ENCODE measurements around the gene CCDC167. TPM values are rescaled to one million over a fixed set of nuclear protein-coding genes. Genes with fewer than 3 reads are reported as not detected.

The CCDC167 gene
- total and polyA plus RNA-seq, 4 donors = 16.6 to 57.2 (median 51.1) TPM

DNA sequence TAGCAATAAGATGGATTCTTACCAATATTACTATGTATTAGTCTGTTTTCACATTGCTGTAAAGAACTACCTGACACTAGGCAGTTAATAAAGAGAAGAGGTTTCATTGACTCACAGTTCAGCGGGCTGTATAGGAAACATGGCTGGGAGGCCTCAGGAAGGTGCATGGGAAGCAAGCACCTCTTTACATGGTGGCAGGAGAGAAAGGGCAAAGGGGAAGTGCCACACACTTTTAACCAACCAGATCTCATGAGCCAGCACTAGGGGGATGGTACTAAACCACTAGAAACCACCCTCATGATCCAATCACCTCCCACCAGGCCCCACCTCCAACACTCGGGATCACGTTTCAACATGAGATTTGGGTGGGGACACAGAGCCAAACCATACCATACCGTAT lies 40.7 kb upstream of the CCDC167 start:
- Histone ChIP-seq H3K4me3 (ENCODE audit: low read depth, low read length) (no peak overlapping the region), H3K36me3 (ENCODE audit: control insufficient read depth, insufficient read depth, low read length) (no peaks in the 10 kb centered on the region), H3K4me1 (ENCODE audit: control insufficient read depth, insufficient read depth, low read length) (peaks cover 36% of the 10 kb centered on the region), H3K27ac (ENCODE audit: low read depth, low read length) (no peak overlapping the region), H3K9me3 (ENCODE audit: control insufficient read depth, insufficient read depth, low read length) (no peaks in the 10 kb centered on the region), H3K27me3 (ENCODE audit: control insufficient read depth, insufficient read depth, low read length) (peaks cover 25% of the 10 kb centered on the region)
- WGBS (ENCODE audit: insufficient coverage) = no CpG with 5 or more reads among the region's 4 CpGs
- no peak for DNase-seq (ENCODE audit: low read depth in 4 of 6, low spot score in 6 of 6)

- Histone ChIP-seq H3K27ac (ENCODE audit: low read depth, low read length) (no peak overlapping the region), H3K27me3 (ENCODE audit: control insufficient read depth, insufficient read depth, low read length) (peaks cover 29% of the 10 kb centered on the region), H3K9me3 (ENCODE audit: control insufficient read depth, insufficient read depth, low read length) (no peaks in the 10 kb centered on the region), H3K4me1 (ENCODE audit: control insufficient read depth, insufficient read depth, low read length) (peaks cover 40% of the 10 kb centered on the region), H3K36me3 (ENCODE audit: control insufficient read depth, insufficient read depth, low read length) (no peaks in the 10 kb centered on the region), H3K4me3 (ENCODE audit: low read depth, low read length) (no peak overlapping the region)
- WGBS (ENCODE audit: insufficient coverage) = no CpG with 5 or more reads among the region's 4 CpGs
- no peak for DNase-seq (ENCODE audit: low read depth in 4 of 6, low spot score in 6 of 6)
Measured at GRCh38 chr6:37540029-37540352, 40.3 kb upstream of the CCDC167 start.

DNA sequence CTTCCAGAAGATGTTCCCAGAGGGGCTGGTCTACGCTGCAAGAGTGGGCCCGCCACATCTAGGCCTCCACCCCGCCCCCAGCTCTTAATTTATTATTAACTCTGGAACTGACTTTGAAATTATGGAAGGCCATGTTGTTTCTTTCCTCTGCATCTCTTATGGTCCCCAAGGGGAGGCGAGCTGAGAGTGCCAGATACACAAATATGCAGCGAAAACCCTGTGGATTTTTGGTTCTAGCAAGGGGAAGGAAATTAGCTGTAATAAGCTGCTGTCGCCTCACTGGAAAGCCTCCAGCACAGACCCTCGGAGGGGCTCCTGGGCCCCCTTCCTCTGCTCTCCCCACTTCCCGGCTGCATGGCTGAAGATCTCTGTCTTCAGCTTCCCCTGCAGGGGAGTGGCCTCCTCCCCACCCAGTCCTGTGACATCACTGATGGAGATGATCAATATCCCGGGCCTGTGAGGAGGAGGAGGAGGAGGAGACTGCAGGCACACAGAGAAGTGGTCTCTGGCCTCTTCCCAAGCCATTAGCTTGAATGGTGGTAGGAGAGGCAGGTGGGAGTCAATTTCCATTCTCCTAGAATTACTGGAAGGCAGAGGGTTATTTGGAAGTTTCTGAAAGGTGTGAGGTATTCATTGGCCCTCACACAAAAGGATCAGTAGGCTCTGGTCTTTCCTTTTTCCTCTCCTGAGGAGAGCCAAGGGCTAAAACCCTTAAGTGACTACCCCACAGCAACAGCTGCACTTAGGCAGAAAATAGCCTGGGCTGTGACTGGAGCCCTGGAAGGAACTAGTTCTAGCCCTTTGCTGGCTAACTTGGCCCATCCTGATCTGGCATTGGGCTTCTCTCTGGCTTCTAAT lies 39.7 kb upstream of the CCDC167 start:
- Histone ChIP-seq H3K4me3 (ENCODE audit: low read depth, low read length) (no peak overlapping the region), H3K27ac (ENCODE audit: low read depth, low read length) (no peak overlapping the region), H3K36me3 (ENCODE audit: control insufficient read depth, insufficient read depth, low read length) (no peaks in the 10 kb centered on the region), H3K27me3 (ENCODE audit: control insufficient read depth, insufficient read depth, low read length) (peaks cover 30% of the 10 kb centered on the region), H3K9me3 (ENCODE audit: control insufficient read depth, insufficient read depth, low read length) (no peaks in the 10 kb centered on the region), H3K4me1 (ENCODE audit: control insufficient read depth, insufficient read depth, low read length) (peaks cover 40% of the 10 kb centered on the region)
- DNase-seq (ENCODE audit: low read depth in 4 of 6, low spot score in 6 of 6) = peak in 1 of 6 donors; percentile 81
- WGBS (ENCODE audit: insufficient coverage) = 35% methylated on average over 3 of the region's 9 CpGs

- H3K4me3 ChIP-seq (ENCODE audit: low read depth, low read length) = no peak overlapping the region
- H3K27ac ChIP-seq (ENCODE audit: low read depth, low read length) = no peak overlapping the region
- DNase-seq (ENCODE audit: low read depth in 4 of 6, low spot score in 6 of 6) = no peak
- 78% methylated on average over 6 of the region's 6 CpGs for WGBS (ENCODE audit: insufficient coverage)
- H3K4me1 ChIP-seq (ENCODE audit: control insufficient read depth, insufficient read depth, low read length) = peaks cover 40% of the 10 kb centered on the region
- no peaks in the 10 kb centered on the region for H3K36me3 ChIP-seq (ENCODE audit: control insufficient read depth, insufficient read depth, low read length)
- peaks cover 39% of the 10 kb centered on the region for H3K27me3 ChIP-seq (ENCODE audit: control insufficient read depth, insufficient read depth, low read length)
- no peaks in the 10 kb centered on the region for H3K9me3 ChIP-seq (ENCODE audit: control insufficient read depth, insufficient read depth, low read length)
Measured at GRCh38 chr6:37538107-37538506, 38.4 kb upstream of the CCDC167 start.

DNA sequence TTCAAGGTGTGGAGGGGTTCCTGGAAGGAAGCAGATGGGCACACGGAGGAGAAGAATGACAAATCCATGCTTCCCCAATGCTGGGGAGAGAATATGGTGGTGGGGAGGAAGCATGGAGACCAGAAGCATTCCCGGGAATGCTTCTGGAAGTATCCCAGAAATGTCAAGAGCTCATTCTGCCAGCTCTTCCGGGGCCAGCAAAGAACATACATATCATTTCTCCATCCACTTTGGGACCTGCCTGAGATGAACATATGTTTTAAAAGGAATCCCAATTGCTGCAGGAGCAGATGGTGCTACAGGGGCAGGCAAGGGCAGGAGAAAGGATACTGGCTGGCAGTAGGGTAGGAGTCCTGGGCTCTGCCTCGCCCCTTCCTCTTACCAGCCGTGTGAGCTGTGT lies 37.9 kb upstream of the CCDC167 start:
- Histone ChIP-seq H3K9me3 (ENCODE audit: control insufficient read depth, insufficient read depth, low read length) (no peaks in the 10 kb centered on the region), H3K27me3 (ENCODE audit: control insufficient read depth, insufficient read depth, low read length) (peaks cover 42% of the 10 kb centered on the region), H3K36me3 (ENCODE audit: control insufficient read depth, insufficient read depth, low read length) (no peaks in the 10 kb centered on the region), H3K4me3 (ENCODE audit: low read depth, low read length) (no peak overlapping the region), H3K4me1 (ENCODE audit: control insufficient read depth, insufficient read depth, low read length) (peaks cover 40% of the 10 kb centered on the region), H3K27ac (ENCODE audit: low read depth, low read length) (no peak overlapping the region)
- peak in 1 of 6 donors; percentile 62 for DNase-seq (ENCODE audit: low read depth in 4 of 6, low spot score in 6 of 6)
- WGBS (ENCODE audit: insufficient coverage) = 92% methylated on average over 2 of the region's 5 CpGs

DNA sequence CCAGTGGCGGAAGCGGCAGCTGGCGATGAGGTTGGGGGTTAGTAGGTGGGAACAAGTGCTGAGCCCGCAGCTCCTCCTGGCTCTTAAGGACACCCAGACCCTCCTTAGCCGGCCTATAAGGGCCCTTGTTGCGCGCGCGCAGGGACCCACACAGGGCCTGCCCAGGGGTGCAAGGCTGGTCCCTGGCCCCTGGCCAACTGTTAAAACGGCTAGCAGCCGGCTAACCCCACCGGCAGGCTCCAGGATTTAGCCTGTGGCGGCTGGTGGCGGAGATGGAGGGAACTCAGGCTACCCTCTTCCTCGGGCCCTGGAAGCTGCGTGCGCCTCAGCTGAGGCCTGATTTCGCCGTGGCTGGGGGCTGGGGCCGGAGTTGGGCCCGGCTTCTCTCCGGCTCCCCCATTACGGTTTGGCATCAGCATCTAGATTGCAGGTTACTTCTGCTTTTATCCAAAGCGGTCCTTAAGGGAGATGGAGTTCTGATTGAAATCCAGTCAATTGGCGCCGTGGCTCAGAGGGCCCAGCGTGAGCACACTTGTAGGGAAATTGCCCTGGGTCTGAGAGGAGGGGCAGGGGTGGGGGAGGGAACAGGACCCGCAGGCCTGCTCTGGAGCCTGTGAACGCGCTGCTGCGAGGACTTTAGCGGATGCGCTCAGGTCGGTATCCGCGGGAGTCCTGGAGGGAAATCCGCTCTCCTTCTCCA lies 36.9 kb upstream of the CCDC167 start:
- peak overlapping the region; percentile 27 for H3K4me3 ChIP-seq (ENCODE audit: low read depth, low read length)
- H3K36me3 ChIP-seq (ENCODE audit: control insufficient read depth, insufficient read depth, low read length) = no peaks in the 10 kb centered on the region
- no peaks in the 10 kb centered on the region for H3K9me3 ChIP-seq (ENCODE audit: control insufficient read depth, insufficient read depth, low read length)
- peaks cover 40% of the 10 kb centered on the region for H3K4me1 ChIP-seq (ENCODE audit: control insufficient read depth, insufficient read depth, low read length)
- whole genome bisulfite sequencing (ENCODE audit: insufficient coverage) = 25% methylated on average over 37 of the region's 37 CpGs
- no peak overlapping the region for H3K27ac ChIP-seq (ENCODE audit: low read depth, low read length)
- peak in 1 of 6 donors; percentile 68 for DNase-seq (ENCODE audit: low read depth in 4 of 6, low spot score in 6 of 6)
- H3K27me3 ChIP-seq (ENCODE audit: control insufficient read depth, insufficient read depth, low read length) = peaks cover 42% of the 10 kb centered on the region

DNA sequence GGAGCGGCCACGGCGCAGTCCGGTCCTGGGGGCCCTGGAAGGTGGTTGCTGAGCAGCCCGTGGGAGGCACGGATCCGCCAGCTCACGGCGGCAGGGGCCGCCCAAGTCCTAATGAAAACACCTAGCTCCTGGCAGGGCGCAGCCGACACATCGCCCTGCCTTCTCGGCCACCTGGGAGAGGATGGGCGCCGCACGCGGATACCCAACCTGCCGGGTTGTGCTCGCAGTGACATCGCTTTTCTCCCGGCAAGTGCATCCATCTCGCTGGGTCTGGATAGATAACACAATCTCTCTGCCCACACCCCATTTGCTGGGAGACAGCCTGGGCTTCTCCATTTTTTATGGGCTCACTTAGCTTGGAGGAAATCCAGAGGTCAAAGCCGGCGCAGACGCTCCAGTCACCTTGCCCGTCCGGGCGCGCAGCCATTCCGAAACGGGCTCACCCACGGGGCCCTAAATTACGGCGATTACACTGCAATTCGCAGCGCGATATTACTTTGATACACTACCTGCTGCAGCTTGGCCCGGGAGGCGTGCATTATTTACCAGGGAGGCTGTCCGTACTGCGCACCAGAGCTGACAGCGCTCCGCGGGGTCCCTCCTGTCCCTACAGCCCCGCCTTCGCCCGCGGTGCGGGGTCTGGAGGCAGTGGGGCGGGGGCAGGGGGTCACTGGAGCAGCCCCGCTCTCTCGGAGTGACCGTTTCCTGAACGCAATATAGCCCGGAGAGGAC lies 36.2 kb upstream of the CCDC167 start:
- Histone ChIP-seq H3K4me3 (ENCODE audit: low read depth, low read length) (peak overlapping the region; percentile 27), H3K36me3 (ENCODE audit: control insufficient read depth, insufficient read depth, low read length) (no peaks in the 10 kb centered on the region), H3K27me3 (ENCODE audit: control insufficient read depth, insufficient read depth, low read length) (peaks cover 42% of the 10 kb centered on the region), H3K27ac (ENCODE audit: low read depth, low read length) (no peak overlapping the region), H3K4me1 (ENCODE audit: control insufficient read depth, insufficient read depth, low read length) (peaks cover 40% of the 10 kb centered on the region), H3K9me3 (ENCODE audit: control insufficient read depth, insufficient read depth, low read length) (no peaks in the 10 kb centered on the region)
- peak in 2 of 6 donors; percentile 43 to 85 for DNase-seq (ENCODE audit: low read depth in 4 of 6, low spot score in 6 of 6)
- 4% methylated on average over 52 of the region's 56 CpGs for WGBS (ENCODE audit: insufficient coverage)

- Histone ChIP-seq H3K27me3 (ENCODE audit: control insufficient read depth, insufficient read depth, low read length) (peaks cover 42% of the 10 kb centered on the region), H3K27ac (ENCODE audit: low read depth, low read length) (no peak overlapping the region), H3K4me1 (ENCODE audit: control insufficient read depth, insufficient read depth, low read length) (peaks cover 40% of the 10 kb centered on the region), H3K9me3 (ENCODE audit: control insufficient read depth, insufficient read depth, low read length) (no peaks in the 10 kb centered on the region), H3K36me3 (ENCODE audit: control insufficient read depth, insufficient read depth, low read length) (no peaks in the 10 kb centered on the region), H3K4me3 (ENCODE audit: low read depth, low read length) (no peak overlapping the region)
- DNase-seq (ENCODE audit: low read depth in 4 of 6, low spot score in 6 of 6) = no peak
- WGBS (ENCODE audit: insufficient coverage) = 43% methylated on average over 4 of the region's 5 CpGs
Measured at GRCh38 chr6:37535428-37535758, 35.7 kb upstream of the CCDC167 start.

DNA sequence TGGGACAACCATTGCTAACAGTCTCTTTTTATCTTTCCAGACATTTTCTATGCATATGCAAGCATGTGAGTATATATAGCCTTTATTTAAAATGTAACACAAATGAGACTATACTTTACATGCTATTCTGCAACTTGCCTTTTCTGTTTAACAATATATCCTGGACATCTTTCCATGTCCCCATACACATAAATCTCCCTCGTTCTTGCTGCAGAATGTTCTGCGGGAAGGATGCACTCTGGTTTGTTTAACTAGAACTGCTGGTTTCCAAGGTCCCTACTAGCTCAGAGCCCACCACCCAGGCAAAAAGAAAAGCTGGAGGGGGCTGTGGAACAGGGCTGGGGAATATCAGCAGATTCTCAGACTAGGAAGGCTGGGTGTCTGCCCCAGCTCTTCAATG lies 35.2 kb upstream of the CCDC167 start:
- peaks cover 40% of the 10 kb centered on the region for H3K4me1 ChIP-seq (ENCODE audit: control insufficient read depth, insufficient read depth, low read length)
- no peaks in the 10 kb centered on the region for H3K36me3 ChIP-seq (ENCODE audit: control insufficient read depth, insufficient read depth, low read length)
- no CpG with 5 or more reads among the region's 2 CpGs for WGBS (ENCODE audit: insufficient coverage)
- H3K27me3 ChIP-seq (ENCODE audit: control insufficient read depth, insufficient read depth, low read length) = peaks cover 42% of the 10 kb centered on the region
- H3K4me3 ChIP-seq (ENCODE audit: low read depth, low read length) = no peak overlapping the region
- DNase-seq (ENCODE audit: low read depth in 4 of 6, low spot score in 6 of 6) = peak in 2 of 6 donors; percentile 63 to 72
- H3K27ac ChIP-seq (ENCODE audit: low read depth, low read length) = no peak overlapping the region
- H3K9me3 ChIP-seq (ENCODE audit: control insufficient read depth, insufficient read depth, low read length) = no peaks in the 10 kb centered on the region
